SK-N-DZ (cell line): ENCODE data around the gene CDK11A.
"Not testable (repeated sequence)": the region's sequence is repeated elsewhere in the genome, so short reads cannot be mapped to it uniquely, and the experiment has no call there.

ENCODE experiments used
- DNase-seq: peaks from one replicate; pipeline ENCODE4 v3.0.0-alpha.2; 2015; ENCODE audit warnings: low spot score

The CDK11A gene

GRCh38 chr1:1754051-1754815, 30.1 kb upstream of the CDK11A start:
- no peak for DNase-seq

GRCh38 chr1:1753607-1754005, 29.4 kb upstream of the CDK11A start:
- DNase-seq = no peak

- no peak for DNase-seq
These were observed 28.8 kb upstream of the CDK11A start for GRCh38 chr1:1752636-1753606.

- DNase-seq = no peak
These were observed 28.0 kb upstream of the CDK11A start for GRCh38 chr1:1752190-1752589.

- DNase-seq = not testable (repeated sequence)
These were observed 25.8 kb upstream of the CDK11A start for GRCh38 chr1:1749941-1750340.

- peak; percentile 37 for DNase-seq
These were observed 24.6 kb upstream of the CDK11A start for GRCh38 chr1:1748686-1749321.

GRCh38 chr1:1746566-1746909, 22.4 kb upstream of the CDK11A start:
- DNase-seq = not testable (repeated sequence)

- DNase-seq = peak; percentile 76
These were observed 21.8 kb upstream of the CDK11A start for GRCh38 chr1:1745651-1746565.

GRCh38 chr1:1742529-1742928, 18.4 kb upstream of the CDK11A start:
- DNase-seq = not testable (repeated sequence)

- DNase-seq = not testable (repeated sequence)
These were observed 16.9 kb upstream of the CDK11A start for GRCh38 chr1:1741013-1741412.

- not testable (repeated sequence) for DNase-seq
These were observed 14.7 kb upstream of the CDK11A start for GRCh38 chr1:1738799-1739337.

- DNase-seq = not testable (repeated sequence)
These were observed 13.8 kb upstream of the CDK11A start for GRCh38 chr1:1737675-1738590.

GRCh38 chr1:1732381-1732780, 8.2 kb upstream of the CDK11A start:
- DNase-seq = no peak

- DNase-seq = no peak
These were observed 6.7 kb upstream of the CDK11A start for GRCh38 chr1:1730870-1731269.

- not testable (repeated sequence) for DNase-seq
These were observed 6.1 kb upstream of the CDK11A start for GRCh38 chr1:1730230-1730629.

- DNase-seq = not testable (repeated sequence)
These were observed 5.1 kb upstream of the CDK11A start for GRCh38 chr1:1729116-1729816.

GRCh38 chr1:1728308-1729005, 4.3 kb upstream of the CDK11A start:
- not testable (repeated sequence) for DNase-seq

- DNase-seq = not testable (repeated sequence)
These were observed 3.0 kb upstream of the CDK11A start for GRCh38 chr1:1727131-1727651.
